ENCODE data around the gene ANKS1B. TPM values are rescaled to one million over a fixed set of nuclear protein-coding genes. Genes with fewer than 3 reads are reported as not detected.

Gene ANKS1B
- total and polyA plus RNA-seq, 7 donors: 1.0 to 57.3 (median 30.1) TPM; not detected in 1

- intact Hi-C loops (cut with DNase I): no loop called here
- H3K36me3 ChIP-seq: peaks cover 0 to 5% (median 0%) of the 10 kb centered on the region in 4 donors
- 65 to 72% methylated on average over 1 of the region's 1 CpG for WGBS, 2 donors
- no peak for DNase-seq
- no peak overlapping the region for H3K27ac ChIP-seq
- no peak overlapping the region for H3K4me3 ChIP-seq
- H3K4me1 ChIP-seq: peaks cover 0 to 18% (median 10%) of the 10 kb centered on the region in 4 donors
- H3K27me3 ChIP-seq: no peaks in the 10 kb centered on the region
- no peaks in the 10 kb centered on the region for H3K9me3 ChIP-seq
- TF ChIP-seq CTCF (IDR thresholded peaks at IDR 0.05) (no peak), POLR2AphosphoS5 (IDR thresholded peaks at IDR 0.05) (no peak), EP300 (IDR thresholded peaks at IDR 0.05) (no peak), POLR2A (IDR thresholded peaks at IDR 0.05) (no peak)
These were observed 1244.0 kb downstream of the ANKS1B start for GRCh38 chr12:98740751-98741150.

- 85 to 90% methylated on average over 2 of the region's 2 CpGs for WGBS, 2 donors
- H3K4me1 ChIP-seq: peaks cover 0 to 13% (median 9%) of the 10 kb centered on the region in 4 donors
- TF ChIP-seq EP300 (IDR thresholded peaks at IDR 0.05) (no peak), POLR2AphosphoS5 (IDR thresholded peaks at IDR 0.05) (no peak), POLR2A (IDR thresholded peaks at IDR 0.05) (no peak), CTCF (IDR thresholded peaks at IDR 0.05) (no peak)
These were observed 1246.2 kb downstream of the ANKS1B start for GRCh38 chr12:98738539-98738938.

DNA sequence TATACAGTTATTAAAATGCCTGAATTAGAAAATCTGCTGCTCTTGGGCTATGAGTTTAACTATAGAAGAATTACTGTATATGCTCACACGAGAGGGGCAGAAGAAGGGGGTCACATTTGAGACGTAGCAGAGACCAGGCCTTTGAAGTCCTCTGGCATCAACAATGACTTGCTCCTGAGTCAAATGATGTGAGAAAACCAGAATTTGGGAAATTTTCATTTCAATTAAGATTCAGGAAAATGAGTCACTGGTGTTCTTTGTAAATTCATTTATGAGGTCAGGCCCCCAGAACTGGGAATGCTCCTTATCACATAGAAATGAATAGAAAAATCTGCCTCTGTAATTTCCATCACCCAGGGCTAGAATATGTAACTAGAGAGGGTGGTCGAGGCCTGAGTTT lies 1246.7 kb downstream of the ANKS1B start:
- H3K9me3 ChIP-seq: no peaks in the 10 kb centered on the region
- H3K4me3 ChIP-seq: no peak overlapping the region
- DNase-seq: no peak
- H3K27me3 ChIP-seq: no peaks in the 10 kb centered on the region
- 86 to 88% methylated on average over 3 of the region's 3 CpGs for WGBS, 2 donors
- peaks cover 0 to 13% (median 6%) of the 10 kb centered on the region in 4 donors for H3K36me3 ChIP-seq
- H3K27ac ChIP-seq: no peak overlapping the region
- intact Hi-C loops (cut with DNase I): no loop called here
- H3K4me1 ChIP-seq: peaks cover 0 to 13% (median 9%) of the 10 kb centered on the region in 4 donors
- TF ChIP-seq EP300 (IDR thresholded peaks at IDR 0.05) (no peak), POLR2AphosphoS5 (IDR thresholded peaks at IDR 0.05) (no peak), POLR2A (IDR thresholded peaks at IDR 0.05) (no peak), CTCF (IDR thresholded peaks at IDR 0.05) (no peak)

More at GRCh38 chr12:98738539-98738938, 1246.2 kb downstream of the ANKS1B start:
- no peaks in the 10 kb centered on the region for H3K27me3 ChIP-seq
- H3K4me3 ChIP-seq: no peak overlapping the region
- H3K27ac ChIP-seq: no peak overlapping the region
- no peak for DNase-seq
- H3K36me3 ChIP-seq: peaks cover 0 to 7% (median 1%) of the 10 kb centered on the region in 4 donors
- intact Hi-C loops (cut with DNase I): no loop called here
- no peaks in the 10 kb centered on the region for H3K9me3 ChIP-seq

DNA sequence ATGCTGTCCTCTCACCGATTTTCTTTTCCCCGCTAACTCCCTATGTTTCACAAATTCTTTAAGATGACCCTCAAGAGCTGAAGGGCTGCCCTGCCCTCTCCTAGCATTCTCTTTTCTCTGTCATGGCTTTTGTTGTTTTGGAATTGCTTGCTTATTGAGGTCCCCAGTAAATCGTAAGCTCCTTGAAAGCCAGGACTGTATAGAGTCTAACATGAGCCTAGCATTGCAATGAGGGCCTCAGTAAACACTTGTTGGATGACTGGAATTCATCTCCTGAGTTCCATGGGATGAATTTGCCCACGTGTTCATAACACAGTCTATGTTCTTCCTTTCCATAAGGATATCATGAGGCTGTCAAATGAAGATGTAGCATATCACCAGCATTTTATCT lies 1247.4 kb downstream of the ANKS1B start:
- DNase-seq: no peak
- intact Hi-C loops (cut with DNase I): no loop called here
- no peaks in the 10 kb centered on the region for H3K27me3 ChIP-seq
- no peak overlapping the region for H3K4me3 ChIP-seq
- 44 to 62% methylated on average over 4 of the region's 4 CpGs for whole genome bisulfite sequencing, 2 donors
- TF ChIP-seq EP300 (IDR thresholded peaks at IDR 0.05): no peak
- TF ChIP-seq CTCF (IDR thresholded peaks at IDR 0.05): no peak
- no peak for TF ChIP-seq POLR2AphosphoS5 (IDR thresholded peaks at IDR 0.05)
- no peak for TF ChIP-seq POLR2A (IDR thresholded peaks at IDR 0.05)
- H3K36me3 ChIP-seq: peaks cover 0 to 20% (median 9%) of the 10 kb centered on the region in 4 donors
- peaks cover 0 to 13% (median 9%) of the 10 kb centered on the region in 4 donors for H3K4me1 ChIP-seq
- H3K9me3 ChIP-seq: no peaks in the 10 kb centered on the region
- no peak overlapping the region for H3K27ac ChIP-seq
